H1 (cell line): ENCODE results near the gene CNOT3. TPM values are rescaled to one million over a fixed set of nuclear protein-coding genes. Genes with fewer than 3 reads are reported as not detected.

Experiments
- CTCF ChIA-PET: fragments of 300-600 bp; sonication (Branson Sonifier 250); formaldehyde crosslinking; loops from one replicate; lab custom pipeline; 2021; ENCODE audit not compliant: partially characterized antibody; lab: Charles Lee
- POLR2A ChIA-PET: fragments of 300-600 bp; sonication (Branson Sonifier 250); formaldehyde crosslinking; loops from one replicate; lab custom pipeline; 2021; ENCODE audit warnings: inconsistent platforms; ENCODE audit not compliant: partially characterized antibody; lab: Charles Lee
- DNase-seq, 2 experiments: peaks; one replicate each; pipeline versions ENCODE4 v3.0.0 to v3.0.0-alpha.2; 2010 to 2022; ENCODE audit warnings: low spot score in 2 of 2, low read depth in 1 of 2, mixed read lengths in 1 of 2
- FAIRE-seq: peaks from 2 replicates; lab custom pipeline; 2011; peaks lifted over from hg19 to GRCh38; lab: Jason Lieb, UNC
- H2AFZ ChIP-seq: 2 replicates; pipeline ENCODE4 v1.8.1; 2012; ENCODE audit warnings: low read length, inconsistent platforms
- H2AK5ac ChIP-seq: 2 replicates; pipeline ENCODE4 v1.6.1; 2013; ENCODE audit warnings: low read depth, low read length
- H2BK120ac ChIP-seq: replicated peaks from 2 replicates; pipeline ENCODE3; 2013; ENCODE audit warnings: low read depth, low read length, inconsistent platforms
- H2BK12ac ChIP-seq: 2 replicates; pipeline ENCODE4 v1.6.1; 2013; ENCODE audit warnings: low read depth, low read length
- H2BK15ac ChIP-seq: 2 replicates; pipeline ENCODE4 v1.6.1; 2013; ENCODE audit warnings: low read length
- H2BK20ac ChIP-seq: 2 replicates; pipeline ENCODE4 v1.6.1; 2013; ENCODE audit warnings: low read length
- H2BK5ac ChIP-seq: 2 replicates; pipeline ENCODE4 v1.6.1; 2013; ENCODE audit warnings: low read depth, low read length
- H3K14ac ChIP-seq: 2 replicates; pipeline ENCODE4 v1.6.1; 2013; ENCODE audit warnings: inconsistent platforms; ENCODE audit not compliant: insufficient read length
- H3K18ac ChIP-seq: 2 replicates; pipeline ENCODE4 v1.6.1; 2013; ENCODE audit warnings: low read length; ENCODE audit errors: extremely low read depth
- H3K23ac ChIP-seq: 2 replicates; pipeline ENCODE4 v1.6.1; 2013; ENCODE audit warnings: inconsistent platforms; ENCODE audit not compliant: insufficient read length
- H3K23me2 ChIP-seq: 2 replicates; pipeline ENCODE4 v1.6.1; 2013; ENCODE audit warnings: low read depth, low read length
- H3K27ac ChIP-seq: 2 replicates; pipeline ENCODE4 v1.6.1; 2011; ENCODE audit warnings: low read depth, low read length, inconsistent platforms
- H3K27me3 ChIP-seq, 4 experiments: replicated peaks in 1 of 4; 1 replicate in 1 of 4; 2 replicates in 3 of 4; pipeline versions ENCODE4 v1.6.1 to v1.8.1; 2011 to 2013; ENCODE audit warnings: low read length in 3 of 4, mild to moderate bottlenecking in 3 of 4, inconsistent platforms in 2 of 4, mixed read lengths in 2 of 4, moderate library complexity in 1 of 4; ENCODE audit not compliant: control insufficient read depth in 3 of 4, insufficient read depth in 3 of 4; ENCODE audit errors: extremely low read depth in 1 of 4
- H3K36me3 ChIP-seq, 4 experiments: 2 replicates each; pipeline versions ENCODE4 v1.6.1 to v1.8.1; 2011 to 2013; ENCODE audit warnings: mild to moderate bottlenecking in 4 of 4, low read length in 3 of 4, moderate library complexity in 2 of 4, control low read depth in 1 of 4, inconsistent platforms in 1 of 4; ENCODE audit not compliant: insufficient read depth in 4 of 4, control insufficient read depth in 2 of 4
- H3K4ac ChIP-seq: replicated peaks from 2 replicates; pipeline ENCODE3; 2013; ENCODE audit warnings: low read length, low read depth, mixed read lengths, inconsistent platforms; ENCODE audit not compliant: insufficient read length
- H3K4me1 ChIP-seq, 4 experiments: replicated peaks in 1 of 4; 1 replicate in 1 of 4; 2 replicates in 3 of 4; pipeline versions ENCODE4 v1.6.1 to v1.8.1; 2011 to 2013; ENCODE audit warnings: low read length in 3 of 4, inconsistent platforms in 2 of 4, mixed read lengths in 1 of 4; ENCODE audit not compliant: insufficient read depth in 4 of 4, control insufficient read depth in 3 of 4
- H3K4me2 ChIP-seq, 2 experiments: 2 replicates each; pipeline versions ENCODE4 v1.6.1 to v1.8.1; 2011 to 2013; ENCODE audit warnings: low read depth in 2 of 2, low read length in 2 of 2, control low read depth in 1 of 2, inconsistent platforms in 1 of 2, mild to moderate bottlenecking in 1 of 2; ENCODE audit not compliant: insufficient read depth in 1 of 2
- H3K4me3 ChIP-seq, 4 experiments: fragments of 200-600, 300-600 bp in 1 of 4; sonication (generic), shearing (Covaris generic), sonication (Bioruptor Twin) in 1 of 4; 2 replicates each; pipeline versions ENCODE4 v1.5.1 to v1.8.1; 2011 to 2016; ENCODE audit warnings: low read length in 4 of 4, low read depth in 3 of 4, control low read depth in 2 of 4, inconsistent platforms in 2 of 4, mild to moderate bottlenecking in 2 of 4, mixed read lengths in 1 of 4, moderate library complexity in 1 of 4; ENCODE audit not compliant: insufficient read depth in 2 of 4; ENCODE audit errors: extremely low read depth in 1 of 4
- H3K56ac ChIP-seq: replicated peaks from 2 replicates; pipeline ENCODE3; 2013; ENCODE audit warnings: low read depth, mild to moderate bottlenecking, mixed read lengths, low read length, inconsistent platforms; ENCODE audit not compliant: insufficient read length
- H3K79me1 ChIP-seq: 2 replicates; pipeline ENCODE4 v1.6.1; 2013; ENCODE audit warnings: low read depth, low read length, control low read depth
- H3K79me2 ChIP-seq, 2 experiments: 2 replicates each; pipeline versions ENCODE4 v1.6.1 to v1.8.1; 2012 to 2013; ENCODE audit warnings: low read length in 2 of 2, mild to moderate bottlenecking in 2 of 2, inconsistent platforms in 1 of 2; ENCODE audit not compliant: insufficient read depth in 2 of 2, control insufficient read depth in 1 of 2
- H3K9ac ChIP-seq, 4 experiments: replicated peaks in 1 of 4; 1 replicate in 1 of 4; 2 replicates in 3 of 4; pipeline versions ENCODE4 v1.6.1 to v1.8.1; 2011 to 2013; ENCODE audit warnings: low read depth in 3 of 4, low read length in 3 of 4, control low read depth in 2 of 4, mild to moderate bottlenecking in 2 of 4, moderate library complexity in 2 of 4, inconsistent platforms in 1 of 4; ENCODE audit errors: extremely low read depth in 1 of 4
- H3K9me3 ChIP-seq, 2 experiments: 2 replicates each; pipeline versions ENCODE4 v1.6.1 to v1.8.1; 2012 to 2013; ENCODE audit warnings: mild to moderate bottlenecking in 2 of 2, moderate library complexity in 2 of 2, control low read depth in 1 of 2, inconsistent platforms in 1 of 2, low read depth in 1 of 2, low read length in 1 of 2, mixed read lengths in 1 of 2; ENCODE audit not compliant: insufficient read depth in 2 of 2
- H4K20me1 ChIP-seq, 2 experiments: replicated peaks in 1 of 2; 2 replicates each; pipeline versions ENCODE3 to v1.8.1; 2011 to 2013; ENCODE audit warnings: inconsistent platforms in 2 of 2, low read length in 2 of 2, mild to moderate bottlenecking in 1 of 2; ENCODE audit not compliant: insufficient read depth in 2 of 2, control insufficient read depth in 1 of 2
- H4K5ac ChIP-seq: 2 replicates; pipeline ENCODE4 v1.6.1; 2013; ENCODE audit warnings: low read length, low read depth, mixed read lengths, inconsistent platforms; ENCODE audit not compliant: insufficient read length
- H4K8ac ChIP-seq: 2 replicates; pipeline ENCODE4 v1.8.0; 2013; ENCODE audit warnings: mild to moderate bottlenecking, moderate library complexity, low read length, inconsistent platforms; ENCODE audit not compliant: insufficient read depth; ENCODE audit errors: extremely low read depth
- H4K91ac ChIP-seq: replicated peaks from 2 replicates; pipeline ENCODE3; 2013; ENCODE audit warnings: low read length, mixed read lengths, inconsistent platforms; ENCODE audit not compliant: insufficient read length
- BCL11A ChIP-seq, 2 experiments: IDR thresholded peaks; one replicate each; pipeline ENCODE4 v1.6.1; 2011; ENCODE audit warnings: low read depth in 2 of 2, low read length in 2 of 2, mild to moderate bottlenecking in 2 of 2
- BRCA1 ChIP-seq: IDR thresholded peaks from 2 replicates; pipeline ENCODE4 v1.6.1; 2012; ENCODE audit warnings: low read depth, low read length, improper control_type of control experiment
- EGR1 ChIP-seq: IDR thresholded peaks from 2 replicates; pipeline ENCODE4 v1.6.1; 2011; ENCODE audit warnings: low read depth, low read length, borderline replicate concordance
- EZH2 ChIP-seq: fragments of 200-600 bp; sonication (generic); IDR thresholded peaks from 2 replicates; pipeline ENCODE4 v1.7.1; 2012; ENCODE audit warnings: low read depth, mild to moderate bottlenecking, moderate library complexity, low read length, inconsistent platforms; ENCODE audit not compliant: severe bottlenecking
- HDAC2 ChIP-seq, 2 experiments: fragments of 300-600 bp in 1 of 2; sonication (generic) in 1 of 2; IDR thresholded peaks; 2 replicates each; pipeline ENCODE4 v1.6.1; 2011 to 2012; ENCODE audit warnings: low read depth in 2 of 2, low read length in 2 of 2, mild to moderate bottlenecking in 2 of 2, moderate library complexity in 2 of 2, borderline replicate concordance in 1 of 2, inconsistent platforms in 1 of 2
- JUN ChIP-seq: IDR thresholded peaks from 2 replicates; pipeline ENCODE4 v1.6.1; 2011; ENCODE audit warnings: low read depth, mild to moderate bottlenecking, improper control_type of control experiment, low read length
- JUND ChIP-seq: IDR thresholded peaks from 2 replicates; pipeline ENCODE4 v1.6.1; 2011; ENCODE audit warnings: mild to moderate bottlenecking, improper control_type of control experiment, low read length
- RBBP5 ChIP-seq: IDR thresholded peaks from 2 replicates; pipeline ENCODE4 v1.7.1; 2012; ENCODE audit warnings: low read depth, mild to moderate bottlenecking, inconsistent platforms, low read length, moderate library complexity, borderline replicate concordance
- SAP30 ChIP-seq: fragments of 300-600 bp; sonication (generic); IDR thresholded peaks from 2 replicates; pipeline ENCODE4 v1.7.1; 2012; ENCODE audit warnings: low read length, moderate library complexity, mild to moderate bottlenecking, inconsistent platforms; ENCODE audit not compliant: insufficient read depth, insufficient replicate concordance
- SIRT6 ChIP-seq: IDR thresholded peaks from one replicate; pipeline ENCODE4 v1.7.1; 2012; ENCODE audit warnings: low read length, inconsistent platforms
- SRF ChIP-seq: IDR thresholded peaks from 2 replicates; pipeline ENCODE4 v1.6.1; 2011; ENCODE audit warnings: mild to moderate bottlenecking, low read depth, low read length, moderate library complexity
- TCF12 ChIP-seq: IDR thresholded peaks from 2 replicates; pipeline ENCODE4 v1.6.1; 2011; ENCODE audit warnings: low read depth, mild to moderate bottlenecking, low read length
- WGBS, 2 experiments: shearing (Covaris generic) in 1 of 2; methylation state at CpG; one replicate each; pipeline versions ENCODE4 v1.1.6 to v1.1.7; 2013 to 2015; ENCODE audit warnings: low lambda C conversion rate in 2 of 2, mixed read lengths in 2 of 2, inconsistent platforms in 1 of 2, low coverage in 1 of 2, missing lambda C conversion rate in 1 of 2; ENCODE audit not compliant: insufficient replicate concordance in 2 of 2, insufficient coverage in 1 of 2, insufficient read length in 1 of 2; ENCODE audit errors: extremely low coverage in 1 of 2, missing lambda C conversion rate in 1 of 2; 5-methylcytosine and 5-hydroxymethylcytosine counted together
- polyA plus RNA-seq, 7 experiments: library from polyadenylated mRNA; depleted of rRNA in 3 of 7; stranded (reverse) in 5 of 7; unstranded in 2 of 7; fragments of >200 nt in 5 of 7; fragments of 200-250 nt in 2 of 7; gene quantifications; 1 replicate in 5 of 7; 2 replicates in 1 of 7; 4 replicates in 1 of 7; pipeline versions ENCODE4 v1.2.1 to v1.2.3, GENCODE V29; 2011 to 2013; ENCODE audit warnings: missing spikeins in 2 of 7, mixed read lengths in 2 of 7
- total RNA-seq: library from RNA; stranded (reverse); fragmentation: NEBNext Ultra II Directional; extraction: Animal tissue kit (Norgen Biotek cat#: 25700); gene quantifications from 2 replicates; pipeline ENCODE4 v1.2.1, GENCODE V29; 2021
- TF ChIP-seq, protein P1 (sequence below): IDR thresholded peaks from 2 replicates; pipeline ENCODE4 v1.6.1; 2011; ENCODE audit warnings: low read depth, mild to moderate bottlenecking, low read length; ENCODE audit not compliant: insufficient read depth

CNOT3 gene
- total and polyA plus RNA-seq, 2 of the 8 experiments (the other 6 are each of a cell fraction or from before 2014, with no cell fraction given): 21.2 to 86.4 TPM

- H3K79me2 ChIP-seq: peaks cover 6 to 23% of the 10 kb centered on the region in 2 experiments
- H3K9ac ChIP-seq: no peak overlapping the region
- no peak overlapping the region for H2AFZ ChIP-seq
- H3K27ac ChIP-seq: no peak overlapping the region
- CTCF ChIA-PET: no interaction called here
- H3K18ac ChIP-seq: no peak overlapping the region
- no peak overlapping the region for H2BK12ac ChIP-seq
- peaks cover 49 to 80% (median 74%) of the 10 kb centered on the region in 4 experiments for H3K36me3 ChIP-seq
- DNase-seq (no peak), FAIRE-seq (no peak)
- no peak overlapping the region for H2BK15ac ChIP-seq
- H3K23ac ChIP-seq: no peak overlapping the region
- no peak overlapping the region for H3K56ac ChIP-seq
- H2BK20ac ChIP-seq: no peak overlapping the region
- H2BK5ac ChIP-seq: no peak overlapping the region
- H3K23me2 ChIP-seq: no peaks in the 10 kb centered on the region
- no peak overlapping the region for H3K4me2 ChIP-seq
- no peak overlapping the region for H3K4me3 ChIP-seq
- H3K4me1 ChIP-seq: peaks cover 0 to 3% (median 0%) of the 10 kb centered on the region in 4 experiments; a peak in 1 of 7 replicates
- POLR2A ChIA-PET: interaction anchor here (0.8 to 15.7 kb wide), 3 partner anchors 9 to 57 kb away, joined by 3 to 348 read pairs (median 3); partner anchors contain the start of gene LENG1
- H3K4ac ChIP-seq: no peak overlapping the region
- peaks cover 11% of the 10 kb centered on the region; the same call in 1 of the 2 replicates for H3K79me1 ChIP-seq
- H4K20me1 ChIP-seq: peaks cover 24 to 49% of the 10 kb centered on the region in 2 experiments
- H2AK5ac ChIP-seq: no peak overlapping the region
- H2BK120ac ChIP-seq: no peak overlapping the region
- H4K8ac ChIP-seq: no peak overlapping the region
- no peak overlapping the region for H4K91ac ChIP-seq
- H4K5ac ChIP-seq: no peak overlapping the region
- no peaks in the 10 kb centered on the region for H3K9me3 ChIP-seq
- no peaks in the 10 kb centered on the region for H3K27me3 ChIP-seq
- WGBS, 2 experiments: 93% methylated on average over 15 of the region's 28 CpGs; no CpG with 5 or more reads in 1 of the 2 experiments
- no peak overlapping the region for H3K14ac ChIP-seq
- TF ChIP-seq EGR1 (no peak), HDAC2 (IDR thresholded peaks at IDR 0.05; ENCODE audit: borderline replicate concordance in 1 of 2, low read depth in 2 of 2, low read length in 2 of 2) (no peak), EZH2 (no peak), SAP30 (no peak), SRF (no peak), SIRT6 (no peak), BCL11A (IDR thresholded peaks at IDR 0.05; ENCODE audit: low read depth in 2 of 2, low read length in 2 of 2) (no peak), JUND (no peak), BRCA1 (no peak), JUN (no peak), TCF12 (no peak), RBBP5 (no peak)
- TF ChIP-seq, protein P1, sequence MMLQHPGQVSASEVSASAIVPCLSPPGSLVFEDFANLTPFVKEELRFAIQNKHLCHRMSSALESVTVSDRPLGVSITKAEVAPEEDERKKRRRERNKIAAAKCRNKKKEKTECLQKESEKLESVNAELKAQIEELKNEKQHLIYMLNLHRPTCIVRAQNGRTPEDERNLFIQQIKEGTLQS: no peak
Observed at GRCh38 chr19:54145541-54146158, 8.1 kb downstream of the CNOT3 start.
